Measurements from ENCODE around the gene PROK2.

Gene PROK2

GRCh38 chr3:71789922-71790321 is 5.0 kb upstream of the PROK2 start:
- DNase-seq (ENCODE audit: extremely low read depth, low read depth), result no peak
- no peak for TF ChIP-seq CTCF (IDR thresholded peaks at IDR 0.05; ENCODE audit: low read depth, low read length)

DNA sequence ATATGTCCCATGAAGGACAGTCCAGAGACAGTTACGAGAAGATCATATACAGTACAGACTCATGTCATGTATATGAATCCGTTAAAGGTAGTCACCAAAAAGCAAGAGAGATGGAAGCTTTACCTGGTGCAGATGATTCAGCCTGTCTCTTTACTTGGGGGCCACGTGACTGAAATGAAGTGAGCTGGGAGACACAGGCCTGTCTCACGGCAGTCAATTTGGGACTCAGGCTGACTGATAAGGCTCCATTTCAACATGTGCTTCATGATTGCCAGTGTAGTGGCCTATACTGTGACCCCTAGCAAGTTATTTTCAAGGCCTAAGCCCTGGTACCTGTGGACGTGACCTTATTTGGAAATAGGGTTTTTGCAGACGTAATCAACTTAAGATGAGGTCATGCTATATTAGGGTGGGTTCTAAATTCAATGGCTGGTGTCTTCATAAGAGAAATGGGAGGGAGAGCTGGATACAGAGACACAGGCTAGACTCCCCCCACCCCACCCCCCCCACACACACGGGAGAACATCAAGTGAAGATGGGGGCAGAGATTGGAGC is 3.0 kb upstream of the PROK2 start:
- no peak for TF ChIP-seq CTCF (IDR thresholded peaks at IDR 0.05; ENCODE audit: low read depth, low read length)
- no peak for DNase-seq (ENCODE audit: extremely low read depth, low read depth)

GRCh38 chr3:71786551-71786950 is 1.6 kb upstream of the PROK2 start:
- DNase-seq (ENCODE audit: extremely low read depth, low read depth), result no peak
- no peak for TF ChIP-seq CTCF (IDR thresholded peaks at IDR 0.05; ENCODE audit: low read depth, low read length)

DNA sequence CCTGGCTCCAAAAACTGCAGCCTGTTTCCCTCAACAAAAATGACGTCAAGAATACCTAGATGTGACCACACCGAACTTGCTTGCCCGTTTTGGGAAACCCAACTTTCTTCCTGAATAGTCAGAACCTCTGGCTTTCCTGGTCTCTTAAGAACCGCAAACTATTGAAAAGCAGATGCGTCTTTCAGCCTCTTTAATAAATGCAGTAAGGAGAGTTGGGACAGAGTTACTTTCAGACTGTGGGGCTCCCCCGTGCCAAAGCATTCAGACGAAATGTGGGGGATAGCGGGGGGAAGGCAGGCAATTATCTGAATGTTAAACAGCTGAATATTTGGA is 1.2 kb upstream of the PROK2 start:
- no peak for TF ChIP-seq CTCF (IDR thresholded peaks at IDR 0.05; ENCODE audit: low read depth, low read length)
- no peak for DNase-seq (ENCODE audit: extremely low read depth, low read depth)

DNA sequence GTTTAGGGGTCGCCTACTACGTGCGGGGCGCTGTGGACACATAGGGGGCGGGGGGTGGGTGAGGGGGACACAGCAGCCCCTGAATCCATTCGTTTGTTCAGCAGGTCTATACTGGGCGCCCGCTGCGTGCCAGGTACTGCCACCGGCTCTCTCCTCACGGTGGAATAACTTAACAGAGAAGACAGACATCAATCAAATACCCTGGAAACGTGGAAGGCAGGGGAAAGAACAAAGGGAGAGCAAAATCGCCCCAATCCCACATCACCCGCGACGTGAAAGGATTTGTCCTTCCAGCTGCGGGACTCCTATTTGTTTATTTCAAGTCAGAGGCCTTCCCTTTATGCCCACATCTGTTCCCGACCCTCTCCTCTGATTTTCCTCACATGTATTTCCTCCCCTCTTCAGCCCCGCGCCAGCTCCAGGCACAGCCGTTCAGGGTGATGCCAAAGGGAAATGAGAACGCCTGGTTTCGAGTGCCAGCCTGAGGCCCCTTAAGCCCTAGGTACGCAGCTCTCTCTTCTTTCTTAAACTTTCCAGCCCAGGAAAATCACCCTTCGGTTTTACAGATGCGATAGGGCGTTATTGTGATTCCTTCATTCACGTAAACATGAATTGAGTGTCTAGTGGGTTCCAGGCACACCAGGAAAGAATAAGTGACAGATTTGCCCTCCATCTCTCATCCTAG is 726 bp upstream of the PROK2 start:
- no peak for TF ChIP-seq CTCF (IDR thresholded peaks at IDR 0.05; ENCODE audit: low read depth, low read length)
- DNase-seq (ENCODE audit: extremely low read depth, low read depth), result no peak

- no peak for DNase-seq (ENCODE audit: extremely low read depth, low read depth)
- TF ChIP-seq CTCF (IDR thresholded peaks at IDR 0.05; ENCODE audit: low read depth, low read length), result no peak
These were observed 591 bp downstream of the PROK2 start for GRCh38 chr3:71784201-71784913.

DNA sequence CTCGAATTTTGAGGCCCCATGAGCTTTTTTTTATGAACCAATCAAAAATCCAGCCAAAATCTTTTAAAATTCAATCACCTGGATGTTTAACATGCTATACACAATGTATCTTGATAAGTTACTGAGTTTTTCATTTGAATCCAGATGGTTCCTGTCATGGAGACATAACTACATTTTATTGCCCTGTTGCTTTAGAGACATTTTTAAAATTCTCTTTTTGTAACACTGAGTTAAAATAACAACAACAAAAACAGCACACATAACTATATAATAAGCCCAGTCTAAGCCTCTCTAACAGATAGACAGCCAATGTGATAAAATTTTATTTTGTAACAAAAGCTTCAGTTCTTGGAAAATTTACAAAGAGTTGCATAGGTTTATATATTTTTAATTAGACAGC is 1.8 kb downstream of the PROK2 start:
- DNase-seq (ENCODE audit: extremely low read depth, low read depth), result no peak
- no peak for TF ChIP-seq CTCF (IDR thresholded peaks at IDR 0.05; ENCODE audit: low read depth, low read length)
